GM12875 (cell line): ENCODE results near the gene CNGA3.

Experiments used
- H3K4me3 ChIP-seq: one replicate; pipeline ENCODE4 v1.5.1; 2011; ENCODE audit warnings: low read depth, low read length, control low read depth
- TF ChIP-seq, protein P1 (sequence below): IDR thresholded peaks from 2 replicates; pipeline ENCODE4 v1.5.1; 2011; ENCODE audit warnings: low read depth, mild to moderate bottlenecking, control low read depth, inconsistent platforms, low read length, moderate library complexity, borderline replicate concordance; ENCODE audit not compliant: insufficient read depth

The CNGA3 gene

DNA sequence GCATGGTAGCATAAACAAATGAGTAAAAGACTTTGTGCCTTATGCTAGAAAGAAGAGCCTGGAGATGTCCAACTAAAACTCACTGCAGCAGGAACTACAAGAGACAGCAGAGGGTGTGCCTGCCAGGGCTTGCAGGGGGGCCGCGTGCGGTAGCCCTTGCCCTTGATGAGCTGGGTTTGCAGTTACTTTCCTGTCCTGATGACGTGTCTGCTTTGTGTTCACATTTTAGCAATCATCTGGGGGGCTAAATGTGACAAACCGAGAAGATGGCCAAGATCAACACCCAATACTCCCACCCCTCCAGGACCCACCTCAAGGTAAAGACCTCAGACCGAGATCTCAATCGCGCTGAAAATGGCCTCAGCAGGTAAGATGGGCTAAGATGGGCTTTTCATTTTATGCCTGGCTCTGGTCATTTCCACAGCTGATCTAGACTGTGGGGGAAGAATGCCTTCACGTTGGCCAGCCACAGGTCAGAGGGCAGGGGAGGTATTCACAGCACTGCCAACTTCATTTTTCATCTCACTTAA, 23.5 kb downstream of the CNGA3 start:
- TF ChIP-seq, protein P1, sequence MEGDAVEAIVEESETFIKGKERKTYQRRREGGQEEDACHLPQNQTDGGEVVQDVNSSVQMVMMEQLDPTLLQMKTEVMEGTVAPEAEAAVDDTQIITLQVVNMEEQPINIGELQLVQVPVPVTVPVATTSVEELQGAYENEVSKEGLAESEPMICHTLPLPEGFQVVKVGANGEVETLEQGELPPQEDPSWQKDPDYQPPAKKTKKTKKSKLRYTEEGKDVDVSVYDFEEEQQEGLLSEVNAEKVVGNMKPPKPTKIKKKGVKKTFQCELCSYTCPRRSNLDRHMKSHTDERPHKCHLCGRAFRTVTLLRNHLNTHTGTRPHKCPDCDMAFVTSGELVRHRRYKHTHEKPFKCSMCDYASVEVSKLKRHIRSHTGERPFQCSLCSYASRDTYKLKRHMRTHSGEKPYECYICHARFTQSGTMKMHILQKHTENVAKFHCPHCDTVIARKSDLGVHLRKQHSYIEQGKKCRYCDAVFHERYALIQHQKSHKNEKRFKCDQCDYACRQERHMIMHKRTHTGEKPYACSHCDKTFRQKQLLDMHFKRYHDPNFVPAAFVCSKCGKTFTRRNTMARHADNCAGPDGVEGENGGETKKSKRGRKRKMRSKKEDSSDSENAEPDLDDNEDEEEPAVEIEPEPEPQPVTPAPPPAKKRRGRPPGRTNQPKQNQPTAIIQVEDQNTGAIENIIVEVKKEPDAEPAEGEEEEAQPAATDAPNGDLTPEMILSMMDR = no peak
- H3K4me3 ChIP-seq = no peak overlapping the region

DNA sequence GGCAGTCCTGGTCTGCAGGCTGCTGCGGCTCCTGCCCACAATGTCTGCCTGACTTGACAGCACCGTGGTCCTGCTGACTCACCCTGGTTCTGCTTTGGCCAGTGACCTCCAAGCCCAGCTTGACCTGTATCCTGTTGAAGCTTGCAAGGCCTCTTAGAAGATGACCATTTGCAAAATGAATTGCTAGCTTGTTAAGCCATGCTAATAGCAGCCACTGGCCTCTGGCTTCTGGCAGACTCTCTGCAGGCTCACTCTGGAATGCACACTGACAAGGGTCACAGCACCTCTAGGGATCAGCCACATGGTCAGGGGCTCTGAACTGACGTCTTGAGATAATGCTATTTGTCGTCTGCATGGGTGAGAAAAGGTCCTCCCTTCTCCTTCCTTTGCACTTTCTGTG, 25.9 kb downstream of the CNGA3 start:
- TF ChIP-seq, protein P1 = no peak
- no peak overlapping the region for H3K4me3 ChIP-seq

DNA sequence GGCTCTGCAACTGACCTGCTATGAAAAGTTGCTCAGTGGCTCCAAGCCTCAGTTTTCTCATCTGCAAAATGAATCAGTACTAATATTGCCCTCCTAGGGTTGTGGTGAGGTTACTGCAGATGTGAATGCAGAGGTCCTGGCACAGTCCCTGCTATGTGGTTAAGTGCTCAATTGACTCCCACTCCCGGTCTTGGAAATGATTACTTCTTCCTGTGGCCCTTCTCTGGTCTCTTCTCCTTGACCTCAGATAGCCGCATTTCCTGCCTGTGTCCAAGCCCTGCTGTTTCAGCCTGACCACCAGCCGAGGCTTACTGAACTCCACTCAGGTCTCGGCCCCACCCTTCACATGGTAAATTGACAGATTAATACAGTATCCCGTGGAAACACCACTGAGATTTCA, 26.3 kb downstream of the CNGA3 start:
- TF ChIP-seq, protein P1 = no peak
- H3K4me3 ChIP-seq = no peak overlapping the region

DNA sequence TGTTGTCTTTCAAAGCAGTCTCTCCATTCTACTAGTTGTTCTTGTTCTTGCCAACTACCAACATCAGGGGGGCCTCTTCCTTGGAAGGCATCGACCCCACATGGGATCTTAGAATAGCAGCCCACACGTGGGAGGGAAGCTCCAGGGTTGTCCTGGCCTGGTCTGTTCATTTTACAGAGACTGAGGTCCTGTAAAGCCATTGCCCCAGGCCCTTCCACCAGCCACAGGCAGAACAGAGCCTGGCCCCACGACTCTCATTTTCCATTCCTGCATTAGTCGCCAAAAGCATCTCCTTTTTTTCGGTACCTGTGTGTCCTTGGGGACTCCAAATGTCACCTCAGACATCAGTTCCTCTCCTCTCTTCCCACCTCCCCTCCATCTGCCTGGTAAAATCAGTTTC, 28.0 kb downstream of the CNGA3 start:
- TF ChIP-seq, protein P1 = no peak
- no peak overlapping the region for H3K4me3 ChIP-seq

DNA sequence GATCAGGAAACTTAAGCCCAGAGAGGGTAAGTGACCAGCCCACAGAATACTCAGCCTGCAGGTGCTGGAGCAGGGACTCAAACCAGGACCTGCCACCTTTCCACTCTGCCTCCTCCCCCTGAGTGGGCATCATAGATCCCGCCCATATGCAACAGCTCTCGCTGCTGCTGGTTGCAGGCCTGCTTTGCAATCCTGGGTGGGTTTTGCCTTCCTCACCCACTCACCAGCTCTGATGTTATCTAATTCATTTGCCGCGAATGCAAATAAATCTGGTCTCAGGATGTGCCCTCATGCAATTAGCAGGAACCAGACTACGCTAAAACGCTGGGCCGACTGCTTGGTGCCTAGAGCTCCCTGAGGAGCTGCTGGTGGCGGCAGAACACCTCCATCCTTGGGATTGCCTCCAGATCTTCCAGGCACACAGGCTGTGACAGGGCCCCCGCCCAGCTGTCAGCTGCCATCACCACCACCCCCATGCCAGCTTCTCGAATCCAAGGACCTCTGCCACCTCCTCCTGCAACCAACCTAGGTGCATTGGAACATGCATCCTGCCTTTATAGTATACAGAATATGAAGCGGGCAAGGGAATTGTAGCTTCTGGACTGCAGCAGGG, 28.8 kb downstream of the CNGA3 start:
- TF ChIP-seq, protein P1 = no peak
- H3K4me3 ChIP-seq = no peak overlapping the region

DNA sequence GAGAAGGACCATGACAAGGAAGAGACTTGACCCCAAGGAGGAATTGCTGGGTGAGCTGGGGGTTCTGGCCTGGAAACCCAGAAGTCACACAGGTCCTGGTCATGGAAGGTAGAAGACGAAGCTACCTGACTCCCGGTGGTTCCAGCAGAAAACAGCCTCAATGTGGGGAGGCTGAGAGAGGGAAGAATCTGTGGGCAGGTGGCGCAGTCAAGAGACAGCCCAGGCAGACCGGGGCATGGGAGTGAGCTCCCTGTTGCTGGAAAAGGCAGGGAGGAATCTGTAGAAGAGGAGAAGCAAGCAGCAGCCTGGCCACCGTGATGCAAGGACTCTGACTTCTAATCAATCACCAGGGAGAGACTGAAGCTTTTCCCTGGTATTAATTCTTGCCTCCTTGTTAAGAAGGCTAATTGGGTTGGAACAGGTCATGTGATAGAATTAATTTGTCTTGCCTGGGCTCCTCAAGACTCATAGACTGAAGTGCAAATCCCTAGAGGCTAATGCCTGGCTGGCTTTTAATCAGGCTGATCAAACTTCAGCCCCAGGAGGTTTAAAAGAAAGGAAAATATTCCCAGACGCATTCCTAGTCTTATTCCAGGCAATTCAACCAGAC, 30.1 kb downstream of the CNGA3 start:
- no peak overlapping the region for H3K4me3 ChIP-seq
- TF ChIP-seq, protein P1 = no peak

DNA sequence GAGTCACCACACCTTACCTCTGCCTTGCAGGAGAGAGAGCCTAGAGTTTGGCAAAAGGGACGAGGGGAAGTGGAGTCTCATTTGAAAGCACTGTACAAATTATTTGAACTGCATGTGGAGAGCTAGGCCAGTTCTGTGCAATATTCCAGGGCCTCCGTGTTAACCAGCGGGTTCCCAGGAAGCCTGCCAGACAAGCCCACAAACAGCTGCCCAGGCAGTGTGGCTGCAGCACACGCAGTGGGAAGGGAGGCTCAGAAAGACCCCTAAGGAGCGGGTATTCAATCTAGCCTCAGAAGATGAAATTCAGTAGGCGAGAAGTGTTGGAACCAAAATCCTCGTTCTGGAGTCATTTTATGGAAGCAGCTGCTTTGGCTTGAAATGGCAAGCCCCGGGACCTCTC, 30.7 kb downstream of the CNGA3 start:
- H3K4me3 ChIP-seq = no peak overlapping the region
- TF ChIP-seq, protein P1 = no peak
